KMS-11 (cell line): Measurements from ENCODE around the gene SCCPDH.

Experiments used
- H2AFZ ChIP-seq: fragments of 200-600 bp; sonication (generic); 2 replicates; pipeline ENCODE4 v1.6.1; 2016; ENCODE audit warnings: antibody characterized with exemption, mixed run types, low read depth
- H3K27ac ChIP-seq: fragments of 200-600 bp; sonication (generic); 2 replicates; pipeline ENCODE4 v1.6.1; 2016; ENCODE audit warnings: mild to moderate bottlenecking, mixed run types
- H3K27me3 ChIP-seq: fragments of 200-600 bp; sonication (generic); 2 replicates; pipeline ENCODE4 v1.6.1; 2017; ENCODE audit warnings: mild to moderate bottlenecking, low read depth, mixed run types, moderate library complexity; ENCODE audit not compliant: insufficient read depth
- H3K36me3 ChIP-seq: fragments of 200-600 bp; sonication (generic); 2 replicates; pipeline ENCODE4 v1.6.1; 2017; ENCODE audit warnings: mild to moderate bottlenecking, mixed run types; ENCODE audit not compliant: insufficient read depth
- H3K4me1 ChIP-seq: fragments of 200-600 bp; sonication (generic); 2 replicates; pipeline ENCODE4 v1.6.1; 2016; ENCODE audit warnings: mild to moderate bottlenecking, low read depth, mixed run types; ENCODE audit not compliant: poor library complexity, severe bottlenecking
- H3K4me2 ChIP-seq: fragments of 200-600 bp; sonication (generic); 2 replicates; pipeline ENCODE4 v1.7.0; 2016; ENCODE audit warnings: mild to moderate bottlenecking, mixed run types
- H3K4me3 ChIP-seq: fragments of 200-600 bp; sonication (generic); IDR thresholded peaks from 2 replicates; pipeline ENCODE4 v1.6.1; 2017; ENCODE audit warnings: low read depth, low read length, mixed read lengths; ENCODE audit not compliant: insufficient read depth
- H3K79me2 ChIP-seq: fragments of 200-600 bp; sonication (generic); 2 replicates; pipeline ENCODE4 v1.6.1; 2016; ENCODE audit warnings: low read depth, mixed run types; ENCODE audit not compliant: insufficient read depth
- H3K9ac ChIP-seq: fragments of 200-600 bp; sonication (generic); 2 replicates; pipeline ENCODE4 v1.6.1; 2016; ENCODE audit warnings: mild to moderate bottlenecking, mixed run types
- H4K20me1 ChIP-seq: fragments of 200-600 bp; sonication (generic); 2 replicates; pipeline ENCODE4 v1.6.1; 2016; ENCODE audit warnings: mild to moderate bottlenecking, mixed run types; ENCODE audit not compliant: insufficient read depth
- TF ChIP-seq, protein P1 (sequence below): fragments of 200-600 bp; sonication (generic); conservative IDR thresholded peaks from 2 replicates; pipeline ENCODE4 v1.6.1; 2017; ENCODE audit warnings: low read depth, mild to moderate bottlenecking, antibody characterized with exemption, low read length, moderate library complexity, mixed read lengths

Gene SCCPDH

GRCh38 chr1:246724731-246725095 lies 504 bp downstream of the SCCPDH start:
- no peak overlapping the region for H3K27ac ChIP-seq
- H3K4me2 ChIP-seq: 0 out of 2 replicates have a peak overlapping the region, but pooled peaks have one; percentile 17

GRCh38 chr1:246725191-246725590 lies 982 bp downstream of the SCCPDH start:
- Histone ChIP-seq H3K27ac (no peak overlapping the region), H3K27me3 (no peaks in the 10 kb centered on the region), H3K4me2 (no peak overlapping the region), H3K9ac (no peak overlapping the region), H3K4me3 (no peak overlapping the region), H2AFZ (0 out of 2 replicates have a peak overlapping the region, but pooled peaks have one; percentile 52), H4K20me1 (no peaks in the 10 kb centered on the region), H3K79me2 (no peaks in the 10 kb centered on the region), H3K36me3 (no peaks in the 10 kb centered on the region), H3K4me1 (no peaks in the 10 kb centered on the region)
- TF ChIP-seq, protein P1, sequence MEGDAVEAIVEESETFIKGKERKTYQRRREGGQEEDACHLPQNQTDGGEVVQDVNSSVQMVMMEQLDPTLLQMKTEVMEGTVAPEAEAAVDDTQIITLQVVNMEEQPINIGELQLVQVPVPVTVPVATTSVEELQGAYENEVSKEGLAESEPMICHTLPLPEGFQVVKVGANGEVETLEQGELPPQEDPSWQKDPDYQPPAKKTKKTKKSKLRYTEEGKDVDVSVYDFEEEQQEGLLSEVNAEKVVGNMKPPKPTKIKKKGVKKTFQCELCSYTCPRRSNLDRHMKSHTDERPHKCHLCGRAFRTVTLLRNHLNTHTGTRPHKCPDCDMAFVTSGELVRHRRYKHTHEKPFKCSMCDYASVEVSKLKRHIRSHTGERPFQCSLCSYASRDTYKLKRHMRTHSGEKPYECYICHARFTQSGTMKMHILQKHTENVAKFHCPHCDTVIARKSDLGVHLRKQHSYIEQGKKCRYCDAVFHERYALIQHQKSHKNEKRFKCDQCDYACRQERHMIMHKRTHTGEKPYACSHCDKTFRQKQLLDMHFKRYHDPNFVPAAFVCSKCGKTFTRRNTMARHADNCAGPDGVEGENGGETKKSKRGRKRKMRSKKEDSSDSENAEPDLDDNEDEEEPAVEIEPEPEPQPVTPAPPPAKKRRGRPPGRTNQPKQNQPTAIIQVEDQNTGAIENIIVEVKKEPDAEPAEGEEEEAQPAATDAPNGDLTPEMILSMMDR: no peak

More at GRCh38 chr1:246724731-246725095, 504 bp downstream of the SCCPDH start:
- Histone ChIP-seq H3K4me1 (no peaks in the 10 kb centered on the region), H3K27me3 (no peaks in the 10 kb centered on the region), H4K20me1 (no peaks in the 10 kb centered on the region), H3K79me2 (no peaks in the 10 kb centered on the region), H3K9ac (no peak overlapping the region; the same call in 1 of the 2 replicates), H2AFZ (peak overlapping the region; percentile 52; the same call in 1 of the 2 replicates), H3K36me3 (no peaks in the 10 kb centered on the region), H3K4me3 (no peak overlapping the region)
- TF ChIP-seq, protein P1: no peak

DNA sequence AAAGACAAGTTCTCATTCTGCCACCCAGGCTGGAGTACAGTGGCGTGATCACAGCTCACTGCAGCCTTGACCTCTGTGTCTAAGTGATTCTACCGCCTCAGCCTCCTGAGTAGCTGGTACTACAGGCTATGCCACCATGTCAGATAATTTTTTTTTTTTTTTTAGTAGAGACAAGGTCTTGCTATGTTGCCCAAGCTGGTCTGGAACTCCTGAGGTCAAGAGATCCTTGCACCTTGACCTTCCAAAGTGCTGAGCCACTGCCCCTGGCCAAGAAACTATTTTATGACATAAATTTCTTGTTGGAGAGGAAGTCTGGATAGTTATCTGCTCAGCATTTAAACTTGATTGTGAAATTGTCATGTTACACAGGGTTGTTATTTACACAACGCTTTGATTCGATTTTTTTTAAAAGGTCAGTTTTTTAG lies 2.1 kb downstream of the SCCPDH start:
- H3K4me1 ChIP-seq: no peaks in the 10 kb centered on the region
- H4K20me1 ChIP-seq: no peaks in the 10 kb centered on the region
- TF ChIP-seq, protein P1: no peak
- no peak overlapping the region for H3K4me3 ChIP-seq
- no peaks in the 10 kb centered on the region for H3K27me3 ChIP-seq
- no peak overlapping the region for H3K4me2 ChIP-seq
- no peak overlapping the region for H2AFZ ChIP-seq
- no peaks in the 10 kb centered on the region for H3K79me2 ChIP-seq
- H3K36me3 ChIP-seq: no peaks in the 10 kb centered on the region
- H3K9ac ChIP-seq: no peak overlapping the region
- H3K27ac ChIP-seq: no peak overlapping the region

GRCh38 chr1:246726881-246727280 lies 2.7 kb downstream of the SCCPDH start:
- no peak overlapping the region for H3K9ac ChIP-seq
- H3K4me3 ChIP-seq: no peak overlapping the region
- H2AFZ ChIP-seq: no peak overlapping the region
- H3K4me2 ChIP-seq: no peak overlapping the region
- no peaks in the 10 kb centered on the region for H4K20me1 ChIP-seq
- no peak overlapping the region for H3K27ac ChIP-seq
- no peaks in the 10 kb centered on the region for H3K79me2 ChIP-seq
- TF ChIP-seq, protein P1: no peak
- H3K36me3 ChIP-seq: no peaks in the 10 kb centered on the region
- no peaks in the 10 kb centered on the region for H3K27me3 ChIP-seq
- H3K4me1 ChIP-seq: no peaks in the 10 kb centered on the region
